GM12872 (cell line): ENCODE results near the gene GALNTL6.

ENCODE experiments used
- TF ChIP-seq, protein P1 (sequence below): IDR thresholded peaks from 3 replicates; pipeline ENCODE4 v1.5.1; 2011; ENCODE audit warnings: low read depth, mild to moderate bottlenecking, low read length, moderate library complexity; ENCODE audit not compliant: insufficient read depth

GALNTL6 gene

DNA sequence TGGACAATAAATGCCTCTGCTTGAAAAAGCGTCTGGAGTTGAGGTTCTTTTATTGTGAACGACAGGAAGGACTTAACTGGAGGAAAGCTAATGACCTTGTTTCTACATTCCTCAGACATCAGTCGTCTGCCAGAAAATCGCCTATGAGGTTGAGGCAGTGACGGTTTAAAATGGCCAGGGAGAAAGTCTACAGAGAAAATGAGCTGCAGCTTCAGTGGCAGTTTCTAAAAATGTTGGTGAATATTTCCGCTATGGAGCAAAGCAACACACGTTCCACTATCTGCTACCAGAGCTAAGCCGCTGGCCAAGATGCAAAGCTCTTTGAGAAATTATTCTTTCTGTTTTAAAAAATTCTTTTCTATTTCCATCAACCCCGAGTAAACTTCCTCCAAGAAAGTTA is 1238.5 kb downstream of the GALNTL6 start:
- TF ChIP-seq, protein P1, sequence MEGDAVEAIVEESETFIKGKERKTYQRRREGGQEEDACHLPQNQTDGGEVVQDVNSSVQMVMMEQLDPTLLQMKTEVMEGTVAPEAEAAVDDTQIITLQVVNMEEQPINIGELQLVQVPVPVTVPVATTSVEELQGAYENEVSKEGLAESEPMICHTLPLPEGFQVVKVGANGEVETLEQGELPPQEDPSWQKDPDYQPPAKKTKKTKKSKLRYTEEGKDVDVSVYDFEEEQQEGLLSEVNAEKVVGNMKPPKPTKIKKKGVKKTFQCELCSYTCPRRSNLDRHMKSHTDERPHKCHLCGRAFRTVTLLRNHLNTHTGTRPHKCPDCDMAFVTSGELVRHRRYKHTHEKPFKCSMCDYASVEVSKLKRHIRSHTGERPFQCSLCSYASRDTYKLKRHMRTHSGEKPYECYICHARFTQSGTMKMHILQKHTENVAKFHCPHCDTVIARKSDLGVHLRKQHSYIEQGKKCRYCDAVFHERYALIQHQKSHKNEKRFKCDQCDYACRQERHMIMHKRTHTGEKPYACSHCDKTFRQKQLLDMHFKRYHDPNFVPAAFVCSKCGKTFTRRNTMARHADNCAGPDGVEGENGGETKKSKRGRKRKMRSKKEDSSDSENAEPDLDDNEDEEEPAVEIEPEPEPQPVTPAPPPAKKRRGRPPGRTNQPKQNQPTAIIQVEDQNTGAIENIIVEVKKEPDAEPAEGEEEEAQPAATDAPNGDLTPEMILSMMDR = no peak

DNA sequence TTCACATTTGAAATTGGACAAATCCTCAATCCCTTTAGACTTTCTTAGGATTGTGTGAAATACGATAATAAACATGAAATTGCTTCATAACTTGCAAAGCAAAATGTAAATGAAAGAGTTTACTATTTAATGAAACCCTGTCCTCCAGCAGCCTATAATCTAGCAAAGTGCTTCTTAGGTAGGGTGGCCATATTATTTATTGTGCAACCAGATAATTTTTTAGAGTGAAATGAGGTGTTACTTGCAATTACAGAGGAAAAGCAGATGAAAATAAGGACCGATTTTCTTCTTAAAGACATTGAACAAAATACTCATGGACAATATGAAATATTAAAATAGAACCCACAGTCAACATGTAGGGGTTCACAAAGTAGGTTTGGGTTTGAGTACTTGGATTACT is 1239.2 kb downstream of the GALNTL6 start:
- TF ChIP-seq, protein P1 = no peak

DNA sequence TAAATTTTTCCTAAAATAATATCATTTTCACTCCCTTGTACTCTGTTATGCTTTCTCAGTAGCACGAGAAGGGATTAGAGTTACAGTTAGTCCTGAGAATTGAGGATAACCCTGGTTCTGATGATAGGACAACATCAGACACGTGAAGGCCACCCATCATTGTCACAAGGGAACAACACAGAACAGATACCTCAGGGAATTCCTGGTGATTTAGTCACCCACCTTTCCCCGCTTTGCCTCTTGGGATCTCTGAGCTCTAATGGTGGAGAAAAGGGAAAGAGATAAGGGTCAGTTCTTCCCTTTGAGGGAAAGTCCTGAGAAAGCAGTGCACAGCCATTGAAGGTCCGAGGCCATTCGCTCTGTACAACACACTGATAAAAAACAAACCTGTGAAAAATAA is 1243.1 kb downstream of the GALNTL6 start:
- TF ChIP-seq, protein P1 = no peak

DNA sequence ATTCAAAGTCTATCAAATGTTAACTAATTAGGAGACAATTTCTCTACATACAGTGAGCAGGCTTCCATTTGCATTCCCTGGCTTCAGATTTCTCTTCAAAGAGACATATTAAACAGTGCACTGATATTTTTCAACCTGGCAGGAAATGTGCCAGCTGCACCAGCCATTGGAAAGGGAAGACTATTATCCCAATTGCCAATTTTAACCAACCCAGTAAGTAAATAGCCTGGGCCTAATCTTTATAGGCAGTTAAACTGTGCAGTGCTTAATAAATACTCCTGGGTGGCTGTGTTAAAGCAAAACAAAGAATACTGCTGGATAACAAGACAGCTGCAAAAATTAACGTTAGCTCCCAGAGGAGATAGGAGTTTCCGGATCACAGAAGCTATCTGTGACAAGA is 1243.5 kb downstream of the GALNTL6 start:
- TF ChIP-seq, protein P1 = no peak

DNA sequence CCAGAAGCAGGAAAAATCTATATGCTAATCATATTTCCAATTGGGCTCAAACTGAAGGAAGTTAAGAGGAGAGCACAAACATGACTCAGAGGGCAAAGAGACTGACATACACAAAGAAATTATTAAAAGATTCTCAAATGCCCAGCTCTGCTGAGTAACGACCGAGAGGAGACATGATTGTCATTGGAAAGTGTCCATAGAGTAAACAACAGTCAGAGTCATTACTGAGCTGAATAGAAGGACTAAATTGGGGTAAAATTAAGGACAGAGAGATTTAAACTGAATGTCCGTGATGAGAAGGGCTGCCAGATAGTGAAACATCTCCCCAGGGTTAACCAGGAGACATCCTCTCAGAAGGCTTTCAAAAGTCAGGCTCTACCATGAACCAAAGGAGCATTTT is 1244.2 kb downstream of the GALNTL6 start:
- TF ChIP-seq, protein P1 = no peak

DNA sequence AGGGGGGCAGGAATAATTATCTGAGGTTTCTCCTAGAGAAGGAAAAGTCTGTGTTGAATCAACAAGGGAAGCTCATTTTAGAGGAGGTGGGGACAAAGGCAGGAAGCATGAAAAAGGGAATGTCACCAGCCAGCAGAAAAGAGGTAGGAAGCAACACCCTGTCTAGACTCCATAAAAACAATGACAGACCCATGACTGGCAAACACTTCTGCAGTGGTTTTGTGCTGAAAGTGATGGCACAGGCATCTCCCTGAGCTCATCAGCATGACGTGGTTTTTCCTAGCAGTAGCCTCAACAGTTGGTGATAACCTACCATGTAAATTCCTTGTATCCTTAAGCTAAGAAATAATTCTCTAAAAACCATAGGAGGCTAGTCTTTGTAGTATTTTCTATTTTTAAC is 1244.7 kb downstream of the GALNTL6 start:
- TF ChIP-seq, protein P1 = no peak

DNA sequence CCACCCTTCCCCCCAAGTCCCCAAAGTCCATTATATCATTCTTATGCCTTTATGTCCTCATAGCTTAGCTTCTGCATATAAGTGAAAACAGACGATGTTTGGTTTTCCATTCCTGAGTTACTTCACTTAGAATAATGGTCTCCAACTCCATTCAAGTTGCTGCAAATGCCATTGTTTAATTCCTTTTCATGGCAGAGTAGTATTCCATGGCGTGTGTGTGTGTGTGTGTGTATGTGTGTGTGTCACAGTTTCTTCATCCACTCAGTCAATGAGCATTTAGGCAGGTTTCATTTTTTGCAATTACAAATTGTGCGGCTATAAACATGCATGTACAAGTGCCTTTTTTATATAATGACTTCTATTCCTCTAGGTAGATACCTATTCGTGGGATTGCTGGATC is 1248.0 kb downstream of the GALNTL6 start:
- TF ChIP-seq, protein P1 = no peak

DNA sequence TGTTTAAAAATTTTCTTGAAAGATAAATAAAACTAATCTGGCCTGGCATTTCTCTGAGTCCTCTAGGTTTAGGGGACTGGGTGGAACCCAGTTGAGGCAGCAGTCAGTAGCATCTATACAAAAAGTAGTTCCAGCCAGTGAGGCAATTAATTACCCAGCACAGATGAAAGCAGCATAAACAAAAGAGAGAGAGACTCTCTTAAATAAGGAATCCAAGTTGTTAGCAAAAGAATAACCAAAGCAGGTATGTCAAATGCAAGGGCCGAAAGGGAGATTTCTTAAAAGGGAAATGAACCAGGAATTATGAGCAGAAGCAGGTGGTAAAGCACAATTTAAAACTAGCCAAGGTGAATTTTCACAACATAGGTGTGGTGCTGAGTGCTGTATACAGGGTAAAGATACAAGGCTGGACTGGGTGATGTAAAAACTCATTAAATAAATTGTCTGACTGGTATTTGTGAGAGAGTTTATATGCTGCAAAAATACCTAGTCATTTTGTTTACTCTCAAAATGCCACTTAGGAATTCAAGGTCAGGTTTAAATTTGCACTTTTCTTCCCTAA is 1260.8 kb downstream of the GALNTL6 start:
- TF ChIP-seq, protein P1 = no peak
